ENCODE measurements around the gene SEC31B. TPM values are rescaled to one million over a fixed set of nuclear protein-coding genes. Genes with fewer than 3 reads are reported as not detected.

Gene SEC31B
- total RNA-seq, 1 experiment from 2014 or later = 10.6 TPM

DNA sequence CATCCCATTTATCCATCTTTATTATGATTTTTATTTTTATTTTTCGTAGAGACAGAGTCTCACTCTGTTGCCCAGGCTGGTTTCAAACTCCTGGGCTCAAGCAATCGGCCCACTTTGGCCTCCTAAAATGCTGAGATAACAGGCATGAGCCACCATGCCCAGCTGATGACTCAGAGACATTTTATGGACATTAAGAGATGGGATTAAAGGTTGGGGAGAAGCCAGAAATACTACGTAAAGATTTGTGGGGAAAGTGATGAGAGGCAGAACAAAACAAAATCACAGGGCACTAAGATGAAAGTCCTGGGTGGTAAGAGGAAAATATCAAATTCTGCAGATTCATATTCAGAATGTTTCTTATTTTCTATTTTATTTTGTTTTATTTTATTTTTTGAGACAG, 49.3 kb downstream of the SEC31B start:
- DNase-seq (ENCODE audit: unreplicated experiment) = peak; percentile 56
- CTCF ChIA-PET = interaction anchor here (1.0 to 2.8 kb wide), 2 partner anchors 48 to 402 kb away, joined by 3 to 9 read pairs; no protein-coding TSS in a partner anchor
- no peak overlapping the region for H3K27ac Mint-ChIP-seq (ENCODE audit: low read depth, unreplicated experiment)
- intact Hi-C loops (cut with micrococcal nuclease) = no loop called here
- no peak for TF ChIP-seq CTCF (IDR thresholded peaks at IDR 0.05; ENCODE audit: unreplicated experiment)
- H3K4me1 Mint-ChIP-seq (ENCODE audit: insufficient read depth, unreplicated experiment) = no peaks in the 10 kb centered on the region
- peaks cover 46% of the 10 kb centered on the region for H3K27me3 Mint-ChIP-seq (ENCODE audit: insufficient read depth, unreplicated experiment)
- H3K36me3 Mint-ChIP-seq (ENCODE audit: insufficient read depth, unreplicated experiment) = no peaks in the 10 kb centered on the region
- no peak overlapping the region for H3K4me3 Mint-ChIP-seq (ENCODE audit: unreplicated experiment)
- no peaks in the 10 kb centered on the region for H3K9me3 Mint-ChIP-seq (ENCODE audit: unreplicated experiment)
- no TSS peak for BruUV-seq (replicated peaks)
- POLR2A ChIA-PET = no interaction called here

- no TSS peak for BruUV-seq (replicated peaks)
- Mint-ChIP-seq H3K27ac (ENCODE audit: low read depth, unreplicated experiment) (no peak overlapping the region), H3K4me1 (ENCODE audit: insufficient read depth, unreplicated experiment) (no peaks in the 10 kb centered on the region), H3K9me3 (ENCODE audit: unreplicated experiment) (no peaks in the 10 kb centered on the region), H3K4me3 (ENCODE audit: unreplicated experiment) (no peak overlapping the region), H3K36me3 (ENCODE audit: insufficient read depth, unreplicated experiment) (no peaks in the 10 kb centered on the region), H3K27me3 (ENCODE audit: insufficient read depth, unreplicated experiment) (peaks cover 52% of the 10 kb centered on the region)
- CTCF ChIA-PET = interaction anchor here (0.7 to 2.8 kb wide), 5 partner anchors 15 to 402 kb away, joined by 3 to 9 read pairs (median 4); no protein-coding TSS in a partner anchor
- POLR2A ChIA-PET = no interaction called here
- DNase-seq (ENCODE audit: unreplicated experiment) = no peak
- intact Hi-C loops (cut with micrococcal nuclease) = no loop called here
- no peak for TF ChIP-seq CTCF (IDR thresholded peaks at IDR 0.05; ENCODE audit: unreplicated experiment)
These were observed 49.9 kb downstream of the SEC31B start for GRCh38 chr10:100469756-100470155.

DNA sequence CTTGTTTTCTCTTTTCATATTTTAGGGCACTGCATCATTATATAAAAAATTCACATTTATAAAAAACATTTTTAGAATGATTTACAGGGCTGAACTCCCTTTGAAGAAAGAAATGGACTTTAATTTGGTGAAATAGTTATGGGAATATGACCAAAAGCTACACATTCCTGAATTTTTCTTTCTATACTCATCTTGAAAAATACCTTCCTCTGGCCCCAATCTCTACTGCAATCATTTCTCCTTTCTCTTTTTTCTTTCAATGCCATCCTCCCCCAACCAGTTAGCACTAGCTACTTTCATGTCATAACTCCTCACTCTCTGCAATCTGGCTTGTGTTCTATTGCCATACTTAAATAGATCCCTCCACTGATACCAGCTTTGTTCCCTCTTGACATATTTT, 50.7 kb downstream of the SEC31B start:
- Mint-ChIP-seq H3K27me3 (ENCODE audit: insufficient read depth, unreplicated experiment) (peaks cover 56% of the 10 kb centered on the region), H3K36me3 (ENCODE audit: insufficient read depth, unreplicated experiment) (no peaks in the 10 kb centered on the region), H3K4me1 (ENCODE audit: insufficient read depth, unreplicated experiment) (no peaks in the 10 kb centered on the region), H3K4me3 (ENCODE audit: unreplicated experiment) (no peak overlapping the region), H3K27ac (ENCODE audit: low read depth, unreplicated experiment) (no peak overlapping the region), H3K9me3 (ENCODE audit: unreplicated experiment) (no peaks in the 10 kb centered on the region)
- intact Hi-C loops (cut with micrococcal nuclease) = no loop called here
- ChIA-PET CTCF (interaction anchor here (0.6 to 2.8 kb wide), 6 partner anchors 15 to 153 kb away, joined by 3 to 9 read pairs (median 4); no protein-coding TSS in a partner anchor), POLR2A (no interaction called here)
- no peak for TF ChIP-seq CTCF (IDR thresholded peaks at IDR 0.05; ENCODE audit: unreplicated experiment)
- BruUV-seq (replicated peaks) = no TSS peak
- DNase-seq (ENCODE audit: unreplicated experiment) = no peak

- intact Hi-C loops (cut with micrococcal nuclease) = no loop called here
- H3K9me3 Mint-ChIP-seq (ENCODE audit: unreplicated experiment) = no peaks in the 10 kb centered on the region
- H3K4me1 Mint-ChIP-seq (ENCODE audit: insufficient read depth, unreplicated experiment) = no peaks in the 10 kb centered on the region
- POLR2A ChIA-PET = interaction anchor here (0.6 to 1.1 kb wide), 3 partner anchors 11 to 540 kb away, joined by 3 to 4 read pairs (median 3); partner anchors contain the start of gene CWF19L1
- no peak for TF ChIP-seq CTCF (IDR thresholded peaks at IDR 0.05; ENCODE audit: unreplicated experiment)
- no peak overlapping the region for H3K27ac Mint-ChIP-seq (ENCODE audit: low read depth, unreplicated experiment)
- no peak overlapping the region for H3K4me3 Mint-ChIP-seq (ENCODE audit: unreplicated experiment)
- H3K27me3 Mint-ChIP-seq (ENCODE audit: insufficient read depth, unreplicated experiment) = peaks cover 56% of the 10 kb centered on the region
- no peak for DNase-seq (ENCODE audit: unreplicated experiment)
- CTCF ChIA-PET = interaction anchor here (0.7 to 2.8 kb wide), 4 partner anchors 27 to 410 kb away, joined by 3 to 9 read pairs (median 4); no protein-coding TSS in a partner anchor
- H3K36me3 Mint-ChIP-seq (ENCODE audit: insufficient read depth, unreplicated experiment) = no peaks in the 10 kb centered on the region
- no TSS peak for BruUV-seq (replicated peaks)
These were observed 51.3 kb downstream of the SEC31B start for GRCh38 chr10:100468322-100468721.

Measured in MCF 10A (cell line).